ENCODE data around the gene MIB1. TPM values are rescaled to one million over a fixed set of nuclear protein-coding genes. Genes with fewer than 3 reads are reported as not detected.
"Not testable (repeated sequence)": the region's sequence is repeated elsewhere in the genome, so short reads cannot be mapped to it uniquely, and the experiment has no call there.

MIB1 gene
- total RNA-seq, 1 donor from 2014 or later, result 45.3 TPM

DNA sequence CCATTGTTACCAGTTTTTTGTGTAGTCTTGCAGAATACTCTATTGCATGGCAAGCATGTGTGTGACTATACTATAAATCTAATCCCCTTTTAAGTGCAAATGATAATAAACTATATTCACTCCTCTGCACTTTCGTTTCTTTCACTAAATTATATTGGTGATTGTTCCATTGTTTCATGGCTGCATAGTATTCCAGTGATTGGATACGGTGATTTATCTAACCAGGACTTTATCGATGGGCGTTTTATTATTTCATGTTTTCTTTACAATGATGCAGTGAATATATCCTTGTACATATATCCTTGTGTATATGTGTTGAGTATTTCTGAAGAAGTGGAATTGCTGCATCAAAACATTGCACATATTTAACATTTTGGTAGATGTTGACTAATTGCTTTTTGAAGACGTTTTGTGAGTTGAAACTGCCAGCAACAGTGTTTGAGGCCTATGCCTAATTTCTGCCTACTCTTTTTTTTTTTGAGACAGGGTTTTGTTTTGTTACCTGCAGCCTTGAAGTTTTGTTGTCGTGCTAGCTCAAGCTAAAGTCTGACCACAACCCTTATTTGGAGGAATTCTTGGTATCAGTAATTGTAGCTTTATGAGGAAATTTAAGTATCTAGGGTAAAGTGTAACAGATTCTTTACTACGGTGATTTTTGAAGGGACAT, 2.7 kb downstream of the MIB1 start:
- DNase-seq (ENCODE audit: low spot score), result no peak

DNA sequence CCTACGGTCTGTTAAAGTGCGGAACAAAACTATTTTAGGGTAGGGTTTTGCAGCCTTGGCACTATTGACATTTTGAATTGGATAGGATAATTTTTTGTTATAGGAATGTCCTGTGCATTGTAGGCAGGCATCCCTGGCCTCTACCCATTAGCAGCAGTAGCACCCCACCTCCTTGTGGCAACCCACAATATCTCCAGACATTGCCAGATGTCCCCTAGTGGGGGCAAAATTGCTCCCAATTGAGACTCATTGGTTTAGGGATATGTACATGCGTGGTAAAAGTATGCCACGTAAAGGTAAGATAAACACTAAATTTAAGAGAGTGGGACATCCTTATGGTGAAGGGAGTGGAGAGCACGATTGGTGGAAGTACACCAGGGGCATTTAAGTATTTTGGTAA, 4.6 kb downstream of the MIB1 start:
- DNase-seq (ENCODE audit: low spot score), result no peak

DNA sequence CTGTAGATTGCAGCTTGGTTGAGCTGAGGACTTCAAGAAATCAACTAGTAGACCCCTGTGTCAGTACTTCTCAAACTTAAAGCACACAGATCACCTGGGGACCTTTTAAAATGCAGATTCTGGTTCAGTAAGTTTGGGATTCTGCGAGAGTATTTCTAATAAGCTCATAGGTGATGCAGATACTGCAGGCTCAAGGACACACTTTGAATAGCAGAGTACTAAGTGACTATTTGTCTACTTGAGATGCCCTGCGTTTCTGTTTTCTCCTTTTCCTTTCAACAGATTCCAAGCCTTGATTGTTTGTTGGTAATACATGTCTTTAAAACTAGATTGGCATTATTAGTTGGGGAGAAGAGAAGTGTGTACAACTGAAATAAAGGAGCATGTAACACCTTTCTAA, 6.7 kb downstream of the MIB1 start:
- no peak for DNase-seq (ENCODE audit: low spot score)

DNA sequence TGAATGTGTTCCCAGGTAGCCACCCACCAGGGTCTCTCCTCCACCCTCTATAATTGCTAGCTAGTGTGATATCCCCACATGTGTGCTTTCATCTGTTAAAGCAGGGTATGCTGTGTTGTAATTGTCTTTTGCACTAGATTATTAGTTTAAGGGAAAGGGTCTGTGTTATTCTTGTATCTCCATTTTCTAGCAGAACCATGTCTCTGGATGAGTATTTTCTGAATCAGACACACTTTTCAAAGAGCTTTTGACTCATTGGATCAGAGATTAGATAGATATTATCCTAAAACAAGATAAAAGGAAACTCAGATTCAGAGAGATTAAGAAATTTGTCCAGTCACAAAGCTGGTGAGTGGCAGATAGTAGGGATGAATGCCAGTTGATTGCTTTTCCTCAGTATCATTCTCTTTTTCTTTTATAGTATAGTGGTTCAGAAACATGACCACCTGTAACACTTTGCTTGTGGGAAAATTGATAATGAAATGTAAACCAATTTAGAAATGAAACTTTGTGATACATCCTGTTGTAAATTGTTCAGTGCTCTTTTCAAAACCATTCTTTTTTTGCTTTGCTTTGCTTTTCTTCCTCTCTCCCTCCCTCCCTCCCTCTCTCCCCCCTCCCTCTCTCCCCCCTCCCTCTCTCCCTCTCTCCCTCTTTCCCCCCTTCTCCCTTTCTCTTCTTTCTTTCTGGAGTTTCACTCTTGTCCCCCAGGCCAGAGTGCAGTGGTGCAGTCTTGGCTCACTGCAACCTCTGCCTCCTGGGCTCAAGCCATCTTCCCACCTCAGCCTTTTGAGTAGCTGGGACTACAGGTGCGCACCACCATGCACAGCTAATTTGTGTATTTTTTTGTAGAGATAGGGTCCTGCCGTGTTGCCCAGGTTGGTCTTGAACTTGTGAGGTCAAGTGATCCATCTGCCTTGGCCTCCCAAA, 7.4 kb downstream of the MIB1 start:
- no peak for DNase-seq (ENCODE audit: low spot score)

DNA sequence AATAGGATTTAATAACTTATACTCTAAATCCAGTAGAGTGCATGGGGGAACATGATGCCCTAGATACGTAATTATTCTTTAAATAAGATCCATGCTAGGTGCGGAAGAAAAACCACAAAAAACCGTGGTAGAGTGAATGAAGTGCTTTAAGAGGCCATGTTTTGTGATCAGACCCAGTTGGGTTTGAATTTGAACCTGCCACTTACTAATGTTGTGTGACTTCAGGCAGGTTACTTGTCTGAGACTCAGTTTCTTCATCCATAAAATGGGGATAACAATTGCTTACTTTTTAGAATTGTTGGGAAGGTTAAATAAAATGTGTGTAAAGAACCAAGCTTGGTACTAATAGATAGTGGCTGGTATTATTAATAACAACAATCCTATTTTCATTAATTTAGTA, 17.2 kb downstream of the MIB1 start:
- no peak for DNase-seq (ENCODE audit: low spot score)

DNA sequence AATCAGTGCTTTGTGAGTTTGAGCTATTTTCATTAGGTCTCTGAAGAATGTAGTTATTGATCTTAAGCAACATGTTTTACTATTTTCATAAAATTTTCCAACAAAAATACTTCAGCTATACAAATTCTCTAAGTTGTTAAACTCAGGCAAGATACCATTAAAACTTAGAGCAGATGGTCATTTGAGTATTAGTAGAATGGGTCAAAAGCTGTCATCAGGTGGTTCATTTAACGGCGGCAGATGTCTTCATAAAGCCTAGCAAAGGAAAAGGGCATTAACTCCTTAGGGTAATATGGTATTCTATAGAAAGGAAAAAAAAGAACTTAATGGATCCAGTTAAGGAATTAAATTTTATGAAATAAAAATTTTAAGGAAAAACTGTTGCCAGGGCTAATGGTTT, 19.2 kb downstream of the MIB1 start:
- no peak for DNase-seq (ENCODE audit: low spot score)

DNA sequence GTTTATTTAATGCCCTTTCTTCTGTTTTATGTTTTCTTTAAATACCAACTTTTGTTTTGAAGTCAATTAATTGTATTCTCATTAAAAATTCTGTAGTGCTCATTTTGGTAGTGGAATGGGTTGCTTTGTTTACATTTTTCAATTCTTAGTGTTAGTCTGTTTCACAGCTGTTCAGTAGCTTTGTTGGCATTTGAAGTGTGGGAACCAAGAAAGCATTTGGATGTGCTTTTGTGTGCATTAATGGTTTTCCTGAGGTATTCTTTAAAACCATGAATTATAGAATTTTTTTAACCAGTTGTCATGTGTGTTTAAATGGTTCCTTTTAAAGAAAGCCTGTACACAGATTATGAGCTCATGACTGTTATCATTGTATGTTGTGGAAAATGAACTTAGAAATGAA, 19.7 kb downstream of the MIB1 start:
- no peak for DNase-seq (ENCODE audit: low spot score)

DNA sequence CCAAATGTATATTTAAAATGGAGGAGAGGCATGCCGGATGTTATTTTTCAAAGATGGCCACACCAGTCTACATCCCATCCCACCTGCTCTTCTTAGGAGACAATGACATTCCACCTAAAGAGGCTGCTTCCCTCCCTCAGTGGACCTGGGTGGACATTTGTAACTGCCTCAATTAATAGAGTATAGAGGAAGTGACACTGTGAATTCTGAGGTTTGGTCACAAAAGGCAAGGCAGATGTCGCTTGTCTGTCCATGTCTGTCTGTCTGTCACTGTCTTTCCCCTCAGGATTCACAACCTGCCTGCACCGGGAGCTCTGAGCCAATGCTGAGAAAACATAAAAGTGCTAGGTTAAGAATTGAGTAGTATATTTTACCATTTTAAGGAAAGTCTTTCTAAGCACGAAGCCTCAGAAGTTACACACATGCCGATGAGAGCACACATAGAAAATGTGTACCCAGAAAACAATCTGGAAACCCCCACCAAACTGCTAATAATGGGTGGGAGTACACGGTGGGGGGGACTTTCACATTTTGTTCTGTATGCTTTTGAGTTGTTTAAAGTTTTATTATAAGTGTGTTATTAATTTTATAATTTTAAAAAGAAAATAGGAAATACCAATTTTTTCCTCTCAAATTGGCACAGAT, 21.0 kb downstream of the MIB1 start:
- DNase-seq (ENCODE audit: low spot score), result no peak

DNA sequence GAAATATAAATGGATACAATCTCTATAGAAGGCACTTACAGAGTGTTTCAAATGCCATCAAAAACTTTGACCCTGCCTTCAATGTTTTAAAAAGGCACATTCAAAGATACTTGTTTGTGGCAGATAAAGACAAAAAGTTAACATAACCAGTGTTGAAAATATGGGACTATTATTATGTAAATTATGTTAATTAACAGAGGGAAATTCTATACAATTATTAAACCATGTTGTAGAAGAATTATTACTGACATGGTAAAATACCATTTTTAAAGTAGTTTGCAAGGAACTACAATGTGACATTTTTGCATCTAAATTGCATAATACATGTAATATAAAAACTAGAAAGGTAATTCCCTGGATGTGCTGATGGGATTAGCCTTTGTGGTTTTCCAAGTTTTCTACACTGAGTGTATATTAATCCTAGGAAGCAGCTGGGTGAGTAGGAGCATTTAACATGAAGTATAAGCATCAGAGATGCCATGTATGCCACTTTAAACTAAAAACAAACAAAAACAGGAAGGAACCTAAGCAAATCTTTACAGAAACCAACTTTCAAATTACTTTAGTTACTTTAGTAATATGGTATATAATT, 21.7 kb downstream of the MIB1 start:
- DNase-seq (ENCODE audit: low spot score), result no peak

DNA sequence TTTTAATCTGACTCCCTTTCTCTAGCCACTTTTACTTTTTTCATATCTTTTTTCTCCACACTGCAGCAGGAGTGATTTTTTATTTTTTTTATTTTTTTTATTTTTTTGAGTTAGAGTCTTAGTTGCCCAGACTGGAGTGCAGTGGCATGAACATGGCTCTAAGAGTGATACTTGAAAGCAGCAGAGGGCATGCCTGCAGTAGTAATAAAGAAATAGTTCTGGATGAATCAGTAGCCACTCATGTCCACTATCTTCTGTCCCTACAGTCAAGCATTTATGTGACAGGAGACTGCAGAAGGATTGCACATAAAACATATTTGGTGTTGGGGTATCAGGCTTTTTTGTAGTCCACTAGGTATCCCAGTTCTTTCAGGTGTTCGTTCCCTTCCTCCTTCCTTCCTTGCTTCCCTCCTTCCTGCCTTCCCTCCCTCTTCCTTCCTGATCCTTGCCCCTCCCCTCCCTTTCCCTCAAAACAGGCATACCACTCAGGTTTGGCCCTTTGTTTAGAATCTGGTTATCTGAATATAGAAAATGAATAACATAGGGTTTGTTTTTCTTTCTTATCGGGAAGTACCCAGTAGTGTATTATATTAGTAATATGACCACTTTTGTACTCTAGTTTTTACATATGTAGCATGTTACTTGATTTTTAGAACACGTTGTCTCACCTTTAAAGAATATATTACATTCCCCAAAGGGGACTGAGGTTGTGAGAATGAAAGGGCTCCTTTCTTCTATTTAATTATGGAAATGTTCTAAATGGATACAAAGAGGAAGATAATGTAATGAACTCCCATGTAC, 23.5 kb downstream of the MIB1 start:
- DNase-seq (ENCODE audit: low spot score), result no peak

DNA sequence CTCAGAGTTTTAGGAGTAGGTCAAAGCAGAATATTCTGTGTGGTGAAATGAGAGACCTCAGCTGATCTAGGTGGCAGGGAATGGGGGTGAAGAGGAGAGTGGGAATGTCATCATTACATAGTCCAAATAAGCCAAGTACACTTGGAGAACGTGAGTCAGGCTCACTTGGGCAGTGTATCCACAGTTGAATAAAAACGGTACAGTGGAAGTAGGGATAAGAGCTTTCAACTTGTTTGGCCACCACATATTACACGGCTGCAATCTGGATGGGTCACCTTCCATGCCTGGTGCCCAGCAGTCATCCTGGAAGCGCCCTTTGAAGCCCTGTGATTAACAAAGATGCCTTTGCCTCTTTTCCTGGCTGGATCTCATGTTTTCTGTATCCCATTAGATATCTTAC, 28.6 kb downstream of the MIB1 start:
- no peak for DNase-seq (ENCODE audit: low spot score)

DNA sequence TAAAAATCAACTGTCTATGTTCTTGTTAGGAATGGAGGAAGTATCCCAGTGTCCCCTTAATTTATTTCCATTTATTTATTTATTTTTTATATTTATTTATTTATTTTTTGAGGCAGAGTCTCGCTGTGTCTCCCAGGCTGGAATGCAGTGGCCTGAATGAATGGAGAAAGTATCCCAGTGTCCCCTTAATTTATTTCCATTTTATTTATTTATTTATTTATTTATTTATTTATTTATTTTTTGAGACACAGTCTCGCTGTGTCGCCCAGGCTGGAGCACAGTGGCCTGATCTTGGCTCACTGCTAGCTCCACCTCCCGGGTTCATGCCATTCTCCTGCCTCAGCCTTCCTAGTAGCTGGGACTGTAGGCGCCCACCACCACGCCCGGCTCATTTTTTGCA, 34.1 kb downstream of the MIB1 start:
- no peak for DNase-seq (ENCODE audit: low spot score)

DNA sequence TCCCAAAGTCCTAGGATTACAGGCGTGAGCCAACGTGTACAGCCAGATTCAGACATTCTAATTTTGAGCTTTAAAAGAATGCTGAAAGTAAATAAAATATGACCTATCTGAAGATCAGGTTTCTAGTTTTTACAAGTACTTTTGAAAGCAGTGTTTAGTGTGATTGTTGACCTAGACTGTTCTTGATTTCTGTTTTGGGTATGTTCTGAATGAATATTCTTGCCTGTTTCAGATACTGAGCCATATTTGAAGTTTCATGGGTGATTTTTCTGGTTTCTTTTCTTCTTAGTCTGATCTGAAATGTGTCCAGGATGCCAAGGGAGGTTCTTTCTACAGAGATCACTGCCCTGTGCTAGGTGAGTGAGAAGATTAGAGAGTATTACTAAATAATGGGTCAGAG, 37.2 kb downstream of the MIB1 start:
- DNase-seq (ENCODE audit: low spot score), result no peak

DNA sequence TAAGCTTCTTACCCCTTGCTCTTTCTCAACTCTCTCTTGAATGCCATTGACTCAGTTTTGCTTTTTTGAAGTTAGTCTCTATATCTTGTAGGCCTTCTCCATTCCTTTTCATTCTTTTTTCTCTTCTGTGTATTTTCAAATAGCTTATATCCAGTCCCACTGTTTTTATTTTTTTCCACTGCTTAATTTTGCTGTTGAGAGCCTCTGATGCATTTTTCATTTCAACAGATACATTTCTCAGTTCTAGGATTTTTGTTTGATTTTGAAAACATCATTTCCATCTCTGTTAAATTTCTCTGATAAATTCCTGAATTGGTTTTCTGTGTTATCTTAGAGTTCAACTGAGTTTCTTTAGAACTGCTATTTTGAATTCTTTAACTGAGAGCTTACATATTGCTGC, 45.9 kb downstream of the MIB1 start:
- DNase-seq (ENCODE audit: low spot score), result no peak

DNA sequence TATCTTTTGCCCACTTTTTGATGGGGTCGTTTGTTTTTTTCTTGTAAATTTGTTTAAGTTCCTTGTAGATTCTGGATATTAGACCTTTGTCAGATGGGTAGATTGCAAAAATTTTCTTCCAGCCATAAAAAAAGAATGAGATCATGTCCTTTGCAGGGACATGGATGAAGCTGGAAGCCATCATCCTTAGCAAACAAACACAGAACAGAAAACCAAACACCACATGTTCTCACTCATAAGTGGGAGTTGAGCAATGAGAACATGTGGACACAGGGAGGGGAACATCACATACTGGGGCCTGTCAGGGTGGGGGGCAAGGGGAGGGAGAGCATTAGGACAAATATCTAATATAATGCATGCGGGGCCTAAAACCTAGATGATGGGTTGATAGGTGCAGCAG, 55.5 kb downstream of the MIB1 start:
- not testable (repeated sequence) for DNase-seq (ENCODE audit: low spot score)

DNA sequence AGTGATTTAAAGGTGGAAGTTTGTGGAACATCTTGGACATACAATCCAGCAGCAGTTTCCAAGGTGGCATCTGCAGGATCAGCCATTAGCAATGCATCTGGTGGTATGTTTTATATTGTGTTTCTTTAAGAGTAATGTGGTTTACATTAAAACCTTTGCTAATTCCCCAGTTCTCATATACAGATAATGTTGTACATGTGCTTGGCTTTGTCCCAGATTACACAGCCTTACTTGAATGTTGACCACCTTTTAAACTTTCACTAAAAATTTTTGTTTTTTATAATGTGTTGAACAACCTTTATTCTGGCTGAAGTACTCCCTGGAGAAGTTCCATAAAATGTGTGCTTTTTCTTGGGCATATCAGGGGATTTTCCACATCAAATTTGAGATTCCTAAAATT, 57.5 kb downstream of the MIB1 start:
- no peak for DNase-seq (ENCODE audit: low spot score)

DNA sequence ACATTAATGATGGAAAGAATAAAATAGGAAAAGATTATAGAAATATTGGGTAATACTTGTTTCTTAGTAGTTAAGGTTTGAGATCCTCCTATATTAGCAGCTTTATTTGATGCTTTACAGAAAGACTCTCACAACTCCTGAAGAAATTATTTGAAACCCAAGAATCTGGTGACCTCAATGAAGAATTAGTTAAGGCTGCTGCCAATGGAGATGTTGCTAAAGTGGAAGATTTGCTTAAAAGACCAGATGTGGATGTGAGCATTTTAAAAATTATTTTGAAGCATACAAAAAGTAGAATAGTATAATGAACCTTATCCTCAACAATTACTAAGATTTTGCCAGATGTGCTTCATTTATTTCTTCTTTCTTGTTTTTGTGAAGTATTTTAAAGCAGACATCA, 59.1 kb downstream of the MIB1 start:
- DNase-seq (ENCODE audit: low spot score), result no peak

DNA sequence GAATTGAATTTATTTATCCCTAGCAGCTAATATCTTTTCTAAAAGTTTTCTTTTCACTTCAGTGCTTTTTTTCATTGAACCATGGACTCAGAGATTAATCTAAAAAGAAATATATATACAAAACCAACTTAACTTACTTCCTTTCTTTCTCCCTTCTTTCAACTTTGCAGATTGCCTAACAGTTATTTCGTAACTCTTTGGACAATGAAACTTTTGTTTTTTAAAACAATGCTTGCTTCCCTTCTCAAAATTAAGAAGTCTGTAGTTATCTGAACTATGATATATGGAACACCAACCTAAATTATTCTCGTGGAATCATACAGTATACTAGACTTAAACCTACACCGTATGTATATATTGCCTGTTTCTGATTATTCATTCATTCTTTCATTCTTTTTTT, 62.9 kb downstream of the MIB1 start:
- no peak for DNase-seq (ENCODE audit: low spot score)

DNA sequence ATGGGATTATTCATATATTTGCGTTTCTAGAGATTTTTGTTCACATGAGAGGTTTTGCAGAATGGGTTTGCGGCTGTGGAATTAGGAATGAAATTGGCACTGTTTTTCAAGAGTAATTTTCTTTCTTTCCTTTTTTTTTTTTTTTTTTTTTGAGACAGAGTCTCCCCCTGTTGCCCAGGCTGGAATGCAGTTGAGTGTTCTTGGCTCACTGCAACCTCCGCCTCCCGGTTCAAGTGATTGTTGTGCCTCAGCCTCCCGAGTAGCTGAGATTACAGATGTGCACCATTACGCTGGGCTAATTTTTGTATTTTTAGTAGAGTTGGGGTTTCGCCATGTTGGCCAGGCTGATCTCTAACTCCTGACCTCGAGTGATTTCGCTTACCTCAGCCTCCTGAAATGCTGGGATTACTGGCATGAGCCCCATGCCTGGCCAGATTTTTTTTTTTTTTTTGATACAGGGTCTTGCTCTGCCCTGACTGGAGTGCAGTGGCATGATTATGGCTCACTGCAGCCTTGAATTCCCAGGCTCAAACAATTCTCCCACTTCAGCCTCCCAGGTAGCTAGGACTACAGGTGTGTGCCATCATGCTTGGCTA, 65.3 kb downstream of the MIB1 start:
- DNase-seq (ENCODE audit: low spot score), result no peak

DNA sequence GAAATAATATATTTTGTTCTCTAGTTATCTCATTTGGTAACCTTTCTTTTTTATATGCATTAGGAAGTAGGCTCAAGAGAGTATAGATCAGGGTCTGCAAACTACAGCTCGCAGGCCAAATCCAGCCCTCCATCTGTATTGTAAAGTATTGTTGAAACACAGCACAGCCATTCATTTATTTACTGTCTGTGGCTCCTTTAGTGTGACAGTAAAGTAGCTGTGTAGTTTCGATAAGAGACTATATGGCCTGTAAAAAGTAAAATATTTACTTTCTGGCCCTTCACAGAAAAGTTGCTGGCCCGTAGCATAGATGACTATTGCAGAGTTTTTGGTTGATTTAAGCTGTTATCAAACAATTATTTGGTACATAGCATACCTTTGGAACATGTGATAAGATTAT, 67.6 kb downstream of the MIB1 start:
- DNase-seq (ENCODE audit: low spot score), result no peak

DNA sequence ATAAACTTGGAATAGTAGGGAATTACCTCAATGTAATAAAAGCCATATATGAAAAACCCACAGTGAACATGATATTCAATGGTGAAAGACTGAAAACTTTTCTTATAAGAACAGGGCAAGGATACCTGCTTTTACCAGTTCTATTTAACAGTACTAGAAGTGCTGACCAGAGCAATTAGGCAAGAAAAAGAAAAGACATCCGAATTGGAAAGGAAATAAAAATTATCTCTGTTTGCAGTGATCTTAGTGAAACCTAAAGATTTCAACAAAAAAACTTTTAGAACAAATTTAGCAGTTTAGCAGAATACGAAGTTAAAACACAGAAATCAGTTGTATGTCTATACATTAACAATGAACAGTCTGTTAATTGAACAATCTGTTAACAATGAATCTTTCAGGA, 69.1 kb downstream of the MIB1 start:
- DNase-seq (ENCODE audit: low spot score), result no peak

Measured in ureter (tissue), 1 donor.